Activated CD4-positive, alpha-beta T cell treated with anti-CD3 and anti-CD28 coated beads for 48 hours (primary cell): Measurements from ENCODE around the gene SLC22A16.

ENCODE experiments used
- DNase-seq: peaks from one replicate; pipeline ENCODE4 v3.0.0-alpha.2; 2020

Gene SLC22A16

DNA sequence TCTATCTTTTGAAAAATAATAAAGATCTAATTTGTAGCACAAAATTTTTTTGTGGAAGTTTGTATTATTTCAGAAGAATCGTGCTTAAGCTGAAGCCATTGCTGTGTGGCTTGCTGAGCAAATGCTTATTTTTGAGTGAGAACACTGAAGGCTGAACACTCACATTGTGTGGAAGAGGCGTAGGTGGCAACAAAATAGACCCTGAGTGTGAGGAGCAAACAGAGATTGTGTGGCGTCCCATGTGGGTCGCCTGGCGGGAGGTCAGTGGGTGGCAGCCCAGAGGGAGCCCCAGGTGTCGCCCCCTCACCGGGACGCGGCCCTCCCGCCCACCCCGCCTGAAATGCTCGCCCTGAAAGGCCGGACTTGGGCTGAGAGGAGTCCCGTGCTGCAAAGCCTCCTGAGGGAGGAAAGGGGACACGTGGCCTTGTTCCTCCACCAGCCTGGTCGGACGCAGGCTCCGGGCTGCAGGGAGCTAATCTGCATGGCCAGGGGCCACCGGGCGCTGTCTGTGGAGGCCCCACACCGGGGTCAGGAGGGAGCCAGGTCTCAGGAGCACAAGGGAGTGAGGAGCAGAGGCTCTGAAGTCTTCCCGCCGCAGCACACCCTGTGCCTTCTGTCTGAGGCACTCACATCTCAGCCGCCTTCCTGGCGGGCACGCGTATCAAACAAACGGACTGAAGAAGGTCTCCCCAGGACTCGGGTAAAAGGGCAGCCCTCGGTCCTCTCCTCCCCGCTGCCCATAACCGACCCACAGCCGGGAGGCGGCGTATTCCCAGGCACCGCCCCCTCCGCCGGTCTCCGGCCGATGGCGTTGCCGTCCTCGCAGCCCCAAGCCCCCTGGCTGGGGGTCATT is 77.0 kb downstream of the SLC22A16 start:
- no peak for DNase-seq

DNA sequence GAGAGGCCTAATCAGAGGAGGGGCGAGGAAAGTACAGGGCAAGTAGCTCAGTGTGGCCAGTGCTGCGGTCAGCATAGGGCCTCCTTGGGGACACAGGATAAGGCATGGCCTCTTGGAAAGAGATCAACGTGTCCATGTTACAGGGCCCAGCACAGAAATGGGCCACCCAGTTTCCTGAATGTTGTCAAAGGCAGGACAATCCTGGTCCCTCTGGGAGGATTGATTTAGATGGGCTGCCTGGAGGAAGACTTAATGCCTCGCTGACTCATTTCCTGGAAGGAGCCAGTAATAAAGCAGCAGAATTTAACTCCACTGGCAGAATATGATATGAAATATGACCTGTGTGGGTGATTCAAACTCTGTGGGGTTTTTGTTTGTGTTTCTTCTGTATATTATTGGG is 77.6 kb downstream of the SLC22A16 start:
- DNase-seq: no peak

DNA sequence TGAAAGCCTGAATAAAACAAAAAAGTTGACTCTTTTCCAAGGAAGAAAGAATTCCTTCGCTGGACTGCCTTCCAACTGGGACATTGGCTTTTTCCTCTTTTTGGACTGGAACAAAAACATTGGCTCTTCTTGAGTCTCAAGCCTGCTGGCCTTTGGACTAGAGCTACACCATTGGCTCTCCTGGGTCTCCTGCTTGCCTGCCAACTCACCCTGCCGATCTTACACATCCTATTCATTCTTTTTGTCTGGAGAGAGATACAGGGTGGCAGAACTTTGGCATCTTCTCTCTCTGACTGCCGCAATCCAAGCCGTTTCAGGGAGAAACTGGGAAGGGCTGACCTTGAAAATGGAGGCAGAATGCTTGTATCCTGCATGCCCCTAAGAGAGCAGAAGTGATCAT is 81.2 kb downstream of the SLC22A16 start:
- no peak for DNase-seq

DNA sequence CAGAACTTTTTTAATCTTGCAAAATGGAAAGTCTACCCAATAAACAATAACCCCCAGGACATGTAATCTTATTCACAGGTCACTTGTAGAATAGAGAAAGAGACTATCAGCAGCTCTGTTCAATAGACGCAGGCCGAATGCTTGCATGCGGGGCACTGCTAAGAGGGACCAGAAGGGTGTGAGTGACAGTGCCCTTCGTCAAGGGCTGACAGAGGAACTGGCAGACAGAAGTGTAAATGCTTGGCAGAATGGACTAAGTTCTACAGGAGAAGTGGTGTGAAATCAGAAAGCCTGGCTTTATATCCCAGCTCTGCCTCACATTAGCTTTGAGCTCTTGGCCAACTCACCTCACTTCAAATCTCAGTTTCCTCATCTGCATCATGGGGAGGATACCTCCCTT is 82.0 kb downstream of the SLC22A16 start:
- no peak for DNase-seq

DNA sequence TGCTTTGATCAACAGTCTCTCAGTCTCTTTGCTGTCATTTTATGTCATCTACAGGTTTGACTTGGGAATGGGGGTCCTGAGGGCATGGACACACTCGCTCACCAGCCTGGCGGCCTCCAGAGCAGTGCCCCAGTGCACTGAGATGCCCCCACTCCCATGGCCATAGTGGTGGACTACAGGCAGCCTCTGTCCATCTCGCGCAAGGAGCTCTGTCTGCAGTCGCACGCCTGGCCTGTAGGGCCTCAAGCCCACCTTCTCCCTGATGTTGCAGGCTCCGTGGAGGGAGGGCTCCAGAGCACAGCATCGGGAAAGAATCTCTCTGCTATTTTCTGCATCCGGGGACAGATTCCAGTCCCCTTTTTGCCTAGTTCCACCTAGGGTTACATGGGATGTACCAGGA is 83.7 kb downstream of the SLC22A16 start:
- DNase-seq: no peak

DNA sequence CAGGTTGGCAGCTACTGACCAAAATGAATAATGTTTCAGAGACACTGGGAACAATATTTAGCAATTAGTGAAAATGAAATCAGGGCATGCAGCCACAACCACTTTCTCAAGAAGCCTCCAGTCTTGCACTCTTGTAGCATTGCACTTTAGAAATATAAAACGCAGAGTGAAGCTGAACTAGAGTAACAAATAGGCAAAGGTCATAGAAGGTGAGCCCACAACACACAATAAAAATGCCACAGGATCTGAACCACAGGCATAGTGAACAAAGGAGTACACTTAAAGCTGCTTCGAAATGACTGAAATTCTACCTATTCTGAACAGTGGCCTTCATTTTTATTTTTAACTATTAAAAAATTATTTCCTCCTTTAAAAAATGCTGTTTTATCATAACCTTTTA is 86.0 kb downstream of the SLC22A16 start:
- no peak for DNase-seq

GRCh38 chr6:110389689-110390382 is 86.6 kb downstream of the SLC22A16 start:
- DNase-seq: no peak

GRCh38 chr6:110387986-110388385 is 88.4 kb downstream of the SLC22A16 start:
- DNase-seq: no peak

GRCh38 chr6:110385458-110385863 is 91.0 kb downstream of the SLC22A16 start:
- no peak for DNase-seq

GRCh38 chr6:110378552-110378951 is 97.9 kb downstream of the SLC22A16 start:
- DNase-seq: no peak
